ENCODE data around the gene ICA1L.

- TF ChIP-seq CTCF (IDR thresholded peaks at IDR 0.05) (no peak), POLR2A (IDR thresholded peaks at IDR 0.05) (no peak)
Observed at GRCh38 chr2:202877699-202878098, 6.1 kb upstream of the ICA1L start.
